ENCODE data around the gene OCIAD1. TPM values are rescaled to one million over a fixed set of nuclear protein-coding genes. Genes with fewer than 3 reads are reported as not detected.
"Not testable (repeated sequence)": the region's sequence is repeated elsewhere in the genome, so short reads cannot be mapped to it uniquely, and the experiment has no call there.

Gene OCIAD1
- total and polyA plus RNA-seq, 2 of the 13 experiments (the other 11 are each of a cell fraction or from before 2014, with no cell fraction given) = 67.3 to 74.9 TPM

- ChIA-PET CTCF (ENCODE audit: low intra/inter-chr PET ratio, low total read pairs) (no interaction called here), POLR2A (interaction anchor here (0.8 kb wide), 1 partner anchor 18 kb away, joined by 3 read pairs; no protein-coding TSS in a partner anchor)
- H3K4me2 ChIP-seq (ENCODE audit: low read depth, low read length) = no peak overlapping the region
- H3K27me3 ChIP-seq (ENCODE audit: control insufficient read depth in 1 of 2, insufficient read depth in 2 of 2, low read length in 2 of 2) = no peaks in the 10 kb centered on the region; a peak in 2 of 5 replicates
- ATAC-seq (no peak), FAIRE-seq (no peak), DNase-seq (ENCODE audit: low spot score) (no peak)
- no peak overlapping the region for H3K9ac ChIP-seq (ENCODE audit: insufficient read depth, low read depth, low read length)
- H3K4me3 ChIP-seq (replicated peaks in 1 of 3; ENCODE audit: insufficient read depth in 1 of 3, low read depth in 2 of 3, low read length in 3 of 3) = no peak overlapping the region
- no peaks in the 10 kb centered on the region for H4K20me1 ChIP-seq (ENCODE audit: insufficient read depth, low read length)
- intact Hi-C loops (cut with micrococcal nuclease; ENCODE audit: unreplicated experiment) = no loop called here
- no peak for TF ChIP-seq HHEX (CRISPR knock-in tag; IDR thresholded peaks at IDR 0.05)
- no peak for TF ChIP-seq ZNF790 (CRISPR knock-in tag; IDR thresholded peaks at IDR 0.05; ENCODE audit: borderline replicate concordance)
- TF ChIP-seq, protein P1, sequence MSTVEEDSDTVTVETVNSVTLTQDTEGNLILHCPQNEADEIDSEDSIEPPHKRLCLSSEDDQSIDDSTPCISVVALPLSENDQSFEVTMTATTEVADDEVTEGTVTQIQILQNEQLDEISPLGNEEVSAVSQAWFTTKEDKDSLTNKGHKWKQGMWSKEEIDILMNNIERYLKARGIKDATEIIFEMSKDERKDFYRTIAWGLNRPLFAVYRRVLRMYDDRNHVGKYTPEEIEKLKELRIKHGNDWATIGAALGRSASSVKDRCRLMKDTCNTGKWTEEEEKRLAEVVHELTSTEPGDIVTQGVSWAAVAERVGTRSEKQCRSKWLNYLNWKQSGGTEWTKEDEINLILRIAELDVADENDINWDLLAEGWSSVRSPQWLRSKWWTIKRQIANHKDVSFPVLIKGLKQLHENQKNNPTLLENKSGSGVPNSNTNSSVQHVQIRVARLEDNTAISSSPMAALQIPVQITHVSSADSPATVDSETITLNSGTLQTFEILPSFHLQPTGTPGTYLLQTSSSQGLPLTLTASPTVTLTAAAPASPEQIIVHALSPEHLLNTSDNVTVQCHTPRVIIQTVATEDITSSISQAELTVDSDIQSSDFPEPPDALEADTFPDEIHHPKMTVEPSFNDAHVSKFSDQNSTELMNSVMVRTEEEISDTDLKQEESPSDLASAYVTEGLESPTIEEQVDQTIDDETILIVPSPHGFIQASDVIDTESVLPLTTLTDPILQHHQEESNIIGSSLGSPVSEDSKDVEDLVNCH (CRISPR knock-in tag; IDR thresholded peaks at IDR 0.05) = no peak
- no peak for TF ChIP-seq ZBTB37 (CRISPR knock-in tag; IDR thresholded peaks at IDR 0.05)
- no peak for TF ChIP-seq ZNF704 (CRISPR knock-in tag; IDR thresholded peaks at IDR 0.05; ENCODE audit: borderline replicate concordance)
- no peak for TF ChIP-seq ZNF282 (IDR thresholded peaks at IDR 0.05; ENCODE audit: partially characterized antibody)
- TF ChIP-seq, protein P2, sequence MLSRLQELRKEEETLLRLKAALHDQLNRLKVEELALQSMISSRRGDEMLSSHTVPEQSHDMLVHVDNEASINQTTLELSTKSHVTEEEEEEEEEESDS (CRISPR knock-in tag; IDR thresholded peaks at IDR 0.05; ENCODE audit: borderline replicate concordance) = no peak
- no peaks in the 10 kb centered on the region for H3K36me3 ChIP-seq (replicated peaks in 1 of 2; ENCODE audit: control insufficient read depth in 1 of 2, insufficient read depth in 2 of 2, low read length in 2 of 2)
- H3K9me3 ChIP-seq (ENCODE audit: low read length) = no peaks in the 10 kb centered on the region
- peaks cover 37% of the 10 kb centered on the region for H3K4me1 ChIP-seq (ENCODE audit: insufficient read depth, low read length)
- BruUV-seq (replicated peaks) = no TSS peak
- no peaks in the 10 kb centered on the region for H3K79me2 ChIP-seq (ENCODE audit: insufficient read depth, low read length)
- in situ Hi-C loops (cut with HindIII; ENCODE audit: extremely low pct_ligation_motif_present, low pct_unique_long_range_greater_than_20kb) = loop anchor here (25.0 kb wide), 1 partner anchor 212 kb away; no protein-coding TSS in a partner anchor
- WGBS (ENCODE audit: low lambda C conversion rate) = 23% methylated on average over 2 of the region's 2 CpGs
- no peak overlapping the region for H2AFZ ChIP-seq (ENCODE audit: low read length)
- no peak overlapping the region for H3K27ac ChIP-seq (ENCODE audit: extremely low read length, insufficient read depth, low read length)
Observed at GRCh38 chr4:48799157-48799556, 31.7 kb upstream of the OCIAD1 start.

DNA sequence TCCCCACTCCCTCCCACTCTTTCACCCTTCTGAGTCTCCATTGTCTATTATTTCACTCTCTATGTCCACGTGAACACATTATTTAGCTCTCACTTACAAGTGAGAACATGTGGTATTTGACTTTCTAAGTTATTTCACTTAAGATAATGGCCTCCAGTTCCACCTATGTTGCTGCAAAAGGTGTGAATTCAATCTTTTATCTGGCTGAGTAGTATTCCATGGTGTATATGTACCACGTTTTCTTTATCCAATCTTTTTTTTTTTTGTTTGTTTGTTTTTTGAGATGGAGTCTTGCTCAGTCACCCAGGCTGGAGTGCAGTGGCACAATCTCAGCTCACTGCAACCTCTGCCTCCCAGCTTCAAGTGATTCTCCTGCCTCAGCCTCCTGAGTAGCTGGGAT lies 30.7 kb upstream of the OCIAD1 start:
- H3K4me3 ChIP-seq (replicated peaks in 1 of 3; ENCODE audit: insufficient read depth in 1 of 3, low read depth in 2 of 3, low read length in 3 of 3); POLR2A ChIA-PET; BruUV-seq (replicated peaks); H2AFZ ChIP-seq (ENCODE audit: low read length); intact Hi-C loops (cut with micrococcal nuclease; ENCODE audit: unreplicated experiment); H4K20me1 ChIP-seq (ENCODE audit: insufficient read depth, low read length); FAIRE-seq; H3K4me2 ChIP-seq (ENCODE audit: low read depth, low read length); H3K9me3 ChIP-seq (ENCODE audit: low read length); DNase-seq (ENCODE audit: low spot score); CTCF ChIA-PET (ENCODE audit: low intra/inter-chr PET ratio, low total read pairs); in situ Hi-C loops (cut with HindIII; ENCODE audit: extremely low pct_ligation_motif_present, low pct_unique_long_range_greater_than_20kb); H3K27ac ChIP-seq (ENCODE audit: extremely low read length, insufficient read depth, low read length); H3K36me3 ChIP-seq (replicated peaks in 1 of 2; ENCODE audit: control insufficient read depth in 1 of 2, insufficient read depth in 2 of 2, low read length in 2 of 2); H3K27me3 ChIP-seq (ENCODE audit: control insufficient read depth in 1 of 2, insufficient read depth in 2 of 2, low read length in 2 of 2); H3K79me2 ChIP-seq (ENCODE audit: insufficient read depth, low read length); ATAC-seq; H3K9ac ChIP-seq (ENCODE audit: insufficient read depth, low read depth, low read length): not testable (repeated sequence)
- H3K4me1 ChIP-seq (ENCODE audit: insufficient read depth, low read length) = peaks cover 46% of the 10 kb centered on the region
- WGBS (ENCODE audit: low lambda C conversion rate) = 1% methylated on average over 2 of the region's 2 CpGs
